HG02973 (cell line): Measurements from ENCODE around the gene CELF4.

Experiments used
- ATAC-seq: cut with Tn5 transposase; IDR thresholded peaks from one replicate; pipeline ENCODE4 v1.9.1; 2021; ENCODE audit warnings: moderate library complexity; ENCODE audit not compliant: unreplicated experiment

CELF4 gene

GRCh38 chr18:37497853-37498518 is 67.6 kb downstream of the CELF4 start:
- no peak for ATAC-seq

- ATAC-seq = no peak
Observed at GRCh38 chr18:37496568-37496967, 69.0 kb downstream of the CELF4 start.

GRCh38 chr18:37495354-37495753 is 70.2 kb downstream of the CELF4 start:
- ATAC-seq = no peak

- no peak for ATAC-seq
Observed at GRCh38 chr18:37494406-37494805, 71.2 kb downstream of the CELF4 start.

- ATAC-seq = no peak
Observed at GRCh38 chr18:37493352-37493935, 72.2 kb downstream of the CELF4 start.

GRCh38 chr18:37492952-37493351 is 72.6 kb downstream of the CELF4 start:
- no peak for ATAC-seq

- no peak for ATAC-seq
Observed at GRCh38 chr18:37491526-37491925, 74.1 kb downstream of the CELF4 start.

- ATAC-seq = no peak
Observed at GRCh38 chr18:37489998-37490397, 75.6 kb downstream of the CELF4 start.

- no peak for ATAC-seq
Observed at GRCh38 chr18:37489011-37489410, 76.6 kb downstream of the CELF4 start.

GRCh38 chr18:37487400-37487867 is 78.2 kb downstream of the CELF4 start:
- no peak for ATAC-seq

GRCh38 chr18:37486848-37487247 is 78.8 kb downstream of the CELF4 start:
- no peak for ATAC-seq

GRCh38 chr18:37484983-37485834 is 80.4 kb downstream of the CELF4 start:
- no peak for ATAC-seq

GRCh38 chr18:37483984-37484819 is 81.4 kb downstream of the CELF4 start:
- ATAC-seq = no peak

GRCh38 chr18:37483221-37483971 is 82.2 kb downstream of the CELF4 start:
- no peak for ATAC-seq

- no peak for ATAC-seq
Observed at GRCh38 chr18:37482433-37482832, 83.2 kb downstream of the CELF4 start.

- ATAC-seq = no peak
Observed at GRCh38 chr18:37482002-37482401, 83.6 kb downstream of the CELF4 start.

- ATAC-seq = no peak
Observed at GRCh38 chr18:37481491-37481890, 84.1 kb downstream of the CELF4 start.

GRCh38 chr18:37481072-37481471 is 84.5 kb downstream of the CELF4 start:
- no peak for ATAC-seq

- no peak for ATAC-seq
Observed at GRCh38 chr18:37476611-37477295, 88.8 kb downstream of the CELF4 start.

GRCh38 chr18:37476182-37476581 is 89.4 kb downstream of the CELF4 start:
- ATAC-seq = no peak
